HG02938 (cell line): ENCODE measurements around the gene CBY2.

Experiments
- ATAC-seq: cut with Tn5 transposase; IDR thresholded peaks from one replicate; pipeline ENCODE4 v1.9.1; 2021; ENCODE audit warnings: mild to moderate bottlenecking, moderate library complexity; ENCODE audit not compliant: unreplicated experiment

CBY2 gene

DNA sequence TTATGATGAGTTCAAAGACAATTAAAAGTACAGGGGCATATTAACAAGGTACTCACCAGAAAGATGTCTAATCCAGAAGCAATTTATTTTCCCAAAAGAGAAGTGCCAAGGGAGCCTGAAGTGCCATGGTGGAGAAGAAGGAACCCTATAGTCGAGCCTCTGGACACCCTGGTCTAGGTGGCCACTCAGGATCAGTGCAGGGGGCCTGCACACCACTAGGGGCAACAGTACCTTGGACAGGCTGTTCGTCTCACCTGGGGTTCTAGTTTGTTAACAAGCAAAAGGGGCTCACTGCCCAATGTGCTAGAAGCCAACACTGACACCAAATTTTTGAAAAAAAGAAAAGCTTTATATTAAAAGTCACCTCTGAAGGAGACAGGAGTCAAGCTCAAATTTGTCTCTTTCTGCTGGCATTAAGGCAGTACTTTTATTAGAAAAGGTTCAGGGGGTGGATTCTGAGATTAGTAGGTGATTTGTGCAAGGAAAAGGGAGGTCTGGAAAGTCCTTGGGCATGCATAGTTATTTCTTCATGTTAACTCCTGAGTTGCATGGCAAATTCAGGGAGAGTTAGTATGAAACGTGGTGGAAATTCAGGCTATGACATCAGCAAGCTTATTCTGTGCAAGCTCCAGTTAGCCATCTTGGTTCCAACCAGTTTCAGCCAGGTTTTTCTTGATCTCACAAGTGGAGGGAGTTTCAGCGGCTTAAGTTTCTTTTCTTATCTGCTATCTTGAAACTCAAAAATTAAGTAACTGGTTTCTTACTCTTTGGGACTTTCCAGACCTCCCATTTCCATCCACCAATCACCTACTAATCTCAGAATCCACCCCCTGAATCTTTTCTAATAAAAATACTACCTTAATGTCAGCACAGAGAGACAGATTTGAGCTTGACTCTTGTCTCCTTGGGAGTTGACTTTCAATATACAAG lies 884 bp upstream of the CBY2 start:
- ATAC-seq = peak; percentile 75

GRCh38 chr13:45702869-45703391 lies 810 bp downstream of the CBY2 start:
- no peak for ATAC-seq

DNA sequence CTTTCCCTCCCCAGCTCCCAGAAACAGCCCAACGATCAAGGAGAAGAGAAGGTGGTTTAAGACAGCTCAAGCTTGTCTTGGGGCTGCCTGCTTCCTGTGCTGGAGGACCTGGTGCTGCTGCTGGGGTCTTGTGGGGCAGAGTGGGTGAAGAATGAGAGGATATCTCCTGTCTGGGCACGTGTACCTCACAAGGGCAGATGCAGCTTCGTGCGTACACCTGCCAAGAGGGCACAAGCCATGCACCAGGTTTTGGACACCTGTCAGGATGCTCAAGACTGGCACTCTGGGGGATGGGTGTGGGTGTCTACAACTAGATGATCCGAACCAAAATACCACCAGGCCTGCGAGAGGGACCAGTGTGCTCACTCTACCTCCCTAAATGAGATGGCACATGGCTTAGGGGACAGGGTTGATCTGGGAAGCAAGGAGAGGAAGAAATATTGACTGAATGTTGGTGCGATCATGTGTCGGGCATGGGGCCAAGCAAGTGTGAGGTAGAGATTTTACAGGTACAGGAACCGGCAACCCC lies 2.2 kb downstream of the CBY2 start:
- no peak for ATAC-seq

DNA sequence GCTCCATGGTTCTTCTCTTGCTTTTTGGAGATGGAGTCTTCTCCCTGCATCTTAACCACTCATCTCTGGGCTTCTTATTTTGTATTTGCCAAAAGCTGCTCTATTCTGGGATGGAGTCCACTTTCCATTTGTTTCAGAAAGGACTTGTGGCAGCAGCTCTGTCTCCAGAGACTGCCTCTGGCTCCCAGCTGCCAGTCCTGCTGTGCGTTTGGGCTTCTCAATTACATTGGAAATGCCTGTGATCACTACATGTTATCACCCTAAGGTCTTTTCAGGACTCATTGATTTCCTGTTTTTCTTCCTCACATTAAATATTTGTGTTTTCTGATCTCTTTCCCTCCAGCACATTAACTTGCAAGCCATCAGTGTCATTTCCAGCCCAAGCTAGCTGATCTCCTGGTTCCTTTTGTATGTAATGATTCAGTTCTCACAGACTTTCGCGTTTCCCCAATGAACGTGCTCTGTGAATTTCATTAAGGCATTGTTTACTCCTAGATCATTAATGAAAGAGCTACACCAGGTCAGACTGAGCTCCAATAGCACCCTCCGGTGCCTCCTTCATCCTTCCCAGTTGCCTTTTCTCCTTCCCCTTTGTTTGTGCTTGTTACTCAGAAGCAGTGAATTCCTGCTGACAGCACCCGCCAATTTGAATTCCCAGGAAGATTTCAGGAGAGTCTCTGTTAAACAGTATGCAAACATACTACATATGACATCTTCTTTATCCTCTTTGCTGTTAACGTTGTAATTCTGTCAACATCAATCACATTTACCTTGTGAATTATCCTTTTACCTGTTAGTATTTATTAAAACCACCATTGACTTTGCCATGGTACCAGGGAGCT lies 3.0 kb downstream of the CBY2 start:
- no peak for ATAC-seq

DNA sequence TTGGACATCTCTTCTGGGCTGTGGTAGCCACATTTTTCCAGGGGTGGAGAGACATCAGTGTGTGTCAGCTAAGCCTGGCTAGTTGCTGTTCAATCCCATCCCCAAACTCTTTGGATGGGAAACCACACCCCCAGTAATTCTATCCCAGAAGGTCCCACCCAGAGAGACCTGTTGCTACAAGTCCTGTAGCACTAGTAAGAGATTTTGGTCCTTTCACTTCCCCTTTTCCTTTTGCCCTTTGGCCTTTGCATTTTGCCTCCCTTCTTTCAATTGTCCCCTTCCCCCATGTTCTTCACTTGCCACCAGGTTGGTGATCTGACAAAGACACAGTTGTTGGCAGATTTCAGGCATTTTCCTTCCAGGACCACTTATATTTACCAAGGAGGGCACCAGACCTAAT lies 3.8 kb downstream of the CBY2 start:
- no peak for ATAC-seq

DNA sequence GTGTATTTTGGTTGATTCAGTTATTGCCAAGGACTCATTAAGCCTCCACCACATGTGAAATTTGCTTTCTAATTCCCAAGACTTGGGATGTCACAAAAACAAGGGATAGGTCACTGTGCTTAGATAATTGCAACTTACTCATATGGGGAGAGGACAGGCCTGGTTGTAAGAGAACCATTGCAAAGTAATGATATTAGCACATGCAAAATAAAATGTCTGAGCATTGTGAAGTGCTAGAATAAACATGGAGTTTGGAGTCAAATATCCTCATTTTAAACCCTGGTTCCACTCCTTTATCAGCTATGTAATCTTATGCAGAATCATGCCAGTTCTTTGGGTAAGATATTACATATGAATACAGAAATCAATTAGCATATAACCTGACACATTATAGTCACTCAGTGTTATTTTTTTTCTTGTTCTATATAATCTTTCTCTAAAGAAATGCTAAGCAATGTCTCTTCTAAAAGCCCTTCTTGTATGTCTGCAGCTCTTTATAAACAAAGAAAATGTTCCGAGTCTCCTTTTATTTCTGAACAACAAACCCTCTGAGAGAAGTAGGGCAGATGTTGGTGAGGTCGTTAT lies 5.5 kb downstream of the CBY2 start:
- ATAC-seq = no peak

DNA sequence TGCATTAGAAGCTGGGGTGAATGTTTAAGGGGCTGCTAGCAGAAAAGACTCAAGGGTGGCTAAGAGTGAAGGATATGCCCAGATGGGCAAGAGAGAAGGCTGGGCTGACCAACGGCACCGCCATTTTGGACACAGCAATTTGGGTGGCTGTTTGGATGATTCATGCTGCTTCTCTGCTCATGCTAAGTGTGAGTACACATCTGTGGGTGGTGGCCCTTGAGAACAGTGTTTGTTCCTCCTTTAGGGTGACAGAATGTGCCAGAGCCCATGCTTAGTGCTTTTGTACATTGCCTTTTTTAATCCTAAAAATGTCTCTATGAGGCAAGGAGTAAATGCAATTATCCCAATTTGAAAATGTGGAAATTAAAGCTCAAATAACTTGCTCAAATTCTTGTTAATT lies 9.8 kb downstream of the CBY2 start:
- ATAC-seq = no peak

DNA sequence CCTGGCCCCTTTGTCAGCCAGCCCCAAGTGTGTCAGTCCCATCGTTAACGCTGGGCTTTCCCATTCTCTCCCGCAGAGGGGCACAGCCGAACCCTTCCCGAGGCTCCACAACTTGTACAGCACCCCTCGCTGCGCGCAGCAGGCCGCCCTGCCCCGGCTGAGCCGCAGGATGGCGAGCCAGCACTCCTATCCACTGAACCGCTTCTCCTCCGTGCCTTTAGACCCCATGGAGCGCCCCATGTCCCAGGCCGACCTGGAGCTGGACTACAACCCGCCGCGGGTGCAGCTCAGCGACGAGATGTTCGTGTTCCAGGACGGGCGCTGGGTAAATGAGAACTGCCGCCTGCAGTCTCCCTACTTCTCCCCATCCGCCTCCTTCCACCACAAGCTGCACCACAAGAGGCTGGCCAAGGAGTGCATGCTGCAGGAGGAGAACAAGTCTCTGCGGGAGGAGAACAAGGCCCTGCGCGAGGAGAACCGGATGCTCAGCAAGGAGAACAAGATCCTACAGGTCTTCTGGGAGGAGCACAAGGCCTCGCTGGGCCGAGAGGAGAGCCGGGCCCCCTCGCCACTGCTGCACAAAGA lies 11.1 kb downstream of the CBY2 start:
- ATAC-seq = no peak

GRCh38 chr13:45713721-45714120 lies 11.6 kb downstream of the CBY2 start:
- ATAC-seq = no peak

- ATAC-seq = no peak
These were observed 12.1 kb downstream of the CBY2 start for GRCh38 chr13:45714170-45714569.

GRCh38 chr13:45715351-45715750 lies 13.2 kb downstream of the CBY2 start:
- ATAC-seq = no peak

GRCh38 chr13:45717349-45717748 lies 15.2 kb downstream of the CBY2 start:
- ATAC-seq = no peak

- no peak for ATAC-seq
These were observed 15.9 kb downstream of the CBY2 start for GRCh38 chr13:45718063-45718462.

- no peak for ATAC-seq
These were observed 16.9 kb downstream of the CBY2 start for GRCh38 chr13:45718992-45719391.

DNA sequence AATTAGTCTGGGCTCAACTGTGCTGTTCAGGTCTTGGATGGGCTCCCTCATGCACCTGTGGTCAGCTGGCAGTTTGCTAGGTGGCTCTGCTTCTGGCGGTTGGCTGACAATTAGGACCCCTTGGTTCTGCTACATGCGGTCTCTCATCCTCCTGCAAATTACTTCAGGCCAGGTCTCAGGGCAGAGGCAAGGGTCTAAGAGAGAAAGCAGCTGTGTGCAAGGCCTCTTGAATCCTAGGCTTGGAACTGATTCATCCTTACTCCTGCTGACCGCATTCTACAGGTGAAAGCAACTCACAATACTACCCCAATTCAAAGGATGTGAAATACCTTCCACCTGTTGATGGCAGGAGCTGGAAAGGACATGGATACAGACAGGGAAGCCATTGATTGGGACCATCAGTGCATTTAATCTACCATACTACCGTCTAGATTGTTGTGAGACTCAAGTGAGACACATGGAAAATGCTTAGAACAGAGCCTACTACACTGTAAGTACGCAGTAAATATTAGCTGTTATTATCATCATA lies 19.1 kb downstream of the CBY2 start:
- no peak for ATAC-seq

DNA sequence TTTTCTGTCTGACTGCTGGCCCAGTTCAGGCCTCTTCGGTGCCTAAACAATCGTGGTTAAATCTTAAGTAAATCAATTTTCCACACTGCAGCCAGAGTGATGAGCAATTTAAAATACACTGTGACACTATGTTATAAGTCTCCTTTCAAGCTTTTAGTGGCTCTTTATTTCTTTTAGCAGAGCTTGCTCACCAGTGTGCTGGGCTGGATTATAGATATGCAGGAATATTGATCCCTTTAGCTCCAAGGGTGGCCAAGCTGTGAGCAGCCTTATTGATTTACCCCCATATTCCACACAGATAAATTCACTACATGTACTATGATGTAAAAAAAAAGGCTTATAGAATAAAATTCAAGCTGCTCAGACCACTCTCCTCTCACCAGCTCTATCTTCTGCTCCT lies 21.7 kb downstream of the CBY2 start:
- no peak for ATAC-seq

GRCh38 chr13:45728759-45729158 lies 26.6 kb downstream of the CBY2 start:
- no peak for ATAC-seq

DNA sequence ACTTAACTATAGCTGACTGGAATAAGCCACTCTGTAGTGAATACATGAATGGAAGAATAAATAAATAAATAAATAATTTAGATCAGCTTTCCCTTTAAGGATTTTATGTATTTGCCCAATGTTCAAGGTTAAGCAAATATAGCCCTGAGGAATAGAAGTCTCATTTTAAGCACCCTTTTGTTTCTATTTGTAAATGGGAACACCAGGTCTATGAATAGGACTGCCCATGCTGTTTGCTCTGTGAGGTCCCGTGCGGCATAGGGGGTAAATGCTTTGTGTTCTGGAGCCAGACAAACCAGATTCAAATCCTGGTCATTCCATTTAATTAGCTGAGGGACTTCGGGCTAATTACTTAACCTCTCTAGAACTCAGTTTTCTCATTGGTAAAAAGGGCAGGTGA lies 29.3 kb downstream of the CBY2 start:
- no peak for ATAC-seq

DNA sequence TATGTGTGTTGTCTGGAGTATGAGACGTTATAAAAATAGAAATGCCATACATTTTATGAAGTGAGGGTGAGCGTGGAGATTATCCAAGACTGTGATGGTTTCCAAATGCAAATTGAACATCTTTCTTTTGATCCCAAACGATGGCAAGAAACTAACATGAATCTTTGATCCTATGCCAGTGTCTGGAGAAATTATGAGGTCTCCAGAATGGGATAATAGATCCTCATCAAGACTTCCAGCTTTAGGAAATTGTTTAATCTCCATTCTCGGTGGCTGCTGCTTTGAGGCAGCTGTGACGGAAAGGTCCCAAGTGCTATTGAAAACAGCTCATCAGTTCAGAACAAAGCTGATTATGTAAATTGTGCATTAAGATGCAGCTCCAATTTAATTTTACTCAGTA lies 30.8 kb downstream of the CBY2 start:
- no peak for ATAC-seq

GRCh38 chr13:45733361-45733760 lies 31.2 kb downstream of the CBY2 start:
- ATAC-seq = no peak
